ENCODE data around the gene TRIM17.

TRIM17 gene

GRCh38 chr1:228428412-228428811, 11.8 kb upstream of the TRIM17 start:
- DNase-seq (ENCODE audit: low read depth) = no peak
- no peak for TF ChIP-seq CTCF (IDR thresholded peaks at IDR 0.05; ENCODE audit: insufficient read depth, low read depth, low read length, missing control alignments)
- no peak overlapping the region for H3K4me3 ChIP-seq (ENCODE audit: low read depth, low read length)

- DNase-seq (ENCODE audit: low read depth) = no peak
- H3K4me3 ChIP-seq (ENCODE audit: low read depth, low read length) = no peak overlapping the region
- TF ChIP-seq CTCF (IDR thresholded peaks at IDR 0.05; ENCODE audit: insufficient read depth, low read depth, low read length, missing control alignments) = no peak
These were observed 10.0 kb upstream of the TRIM17 start for GRCh38 chr1:228426518-228427175.

GRCh38 chr1:228424685-228425660, 8.3 kb upstream of the TRIM17 start:
- no peak for TF ChIP-seq CTCF (IDR thresholded peaks at IDR 0.05; ENCODE audit: insufficient read depth, low read depth, low read length, missing control alignments)
- no peak overlapping the region for H3K4me3 ChIP-seq (ENCODE audit: low read depth, low read length)
- no peak for DNase-seq (ENCODE audit: low read depth)

GRCh38 chr1:228423404-228424053, 6.9 kb upstream of the TRIM17 start:
- no peak overlapping the region for H3K4me3 ChIP-seq (ENCODE audit: low read depth, low read length)
- TF ChIP-seq CTCF (IDR thresholded peaks at IDR 0.05; ENCODE audit: insufficient read depth, low read depth, low read length, missing control alignments) = no peak
- no peak for DNase-seq (ENCODE audit: low read depth)

GRCh38 chr1:228420968-228421826, 4.5 kb upstream of the TRIM17 start:
- no peak for TF ChIP-seq CTCF (IDR thresholded peaks at IDR 0.05; ENCODE audit: insufficient read depth, low read depth, low read length, missing control alignments)
- H3K4me3 ChIP-seq (ENCODE audit: low read depth, low read length) = no peak overlapping the region
- DNase-seq (ENCODE audit: low read depth) = no peak
